Activated T-cell treated with anti-CD3 and anti-CD28 coated beads for 1 hour (primary cell): Measurements from ENCODE around the gene RGL4.

Source experiments
- DNase-seq: peaks from one replicate; pipeline ENCODE4 v3.0.0-alpha.2; 2020; ENCODE audit warnings: low read depth

Gene RGL4

DNA sequence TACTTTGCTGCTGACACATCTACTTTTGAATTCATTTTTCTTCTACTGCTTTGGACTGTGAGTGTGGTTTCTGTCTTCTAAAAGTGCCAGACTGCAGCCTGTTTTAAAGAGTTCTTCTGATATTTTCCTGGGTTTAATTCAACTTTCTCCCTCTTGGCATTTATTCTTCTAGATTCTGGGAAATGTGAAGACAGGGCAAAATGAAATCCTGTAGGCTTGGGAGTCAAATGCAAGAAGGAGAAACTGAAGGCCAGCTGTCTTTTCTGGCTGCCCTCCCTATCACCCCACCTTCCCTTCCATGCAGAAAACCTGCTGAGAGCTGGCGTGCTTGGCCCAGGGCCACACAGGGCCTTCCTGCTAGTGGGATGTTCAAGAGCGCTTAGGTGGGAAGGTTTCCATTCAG lies 52.5 kb downstream of the RGL4 start:
- DNase-seq = no peak

DNA sequence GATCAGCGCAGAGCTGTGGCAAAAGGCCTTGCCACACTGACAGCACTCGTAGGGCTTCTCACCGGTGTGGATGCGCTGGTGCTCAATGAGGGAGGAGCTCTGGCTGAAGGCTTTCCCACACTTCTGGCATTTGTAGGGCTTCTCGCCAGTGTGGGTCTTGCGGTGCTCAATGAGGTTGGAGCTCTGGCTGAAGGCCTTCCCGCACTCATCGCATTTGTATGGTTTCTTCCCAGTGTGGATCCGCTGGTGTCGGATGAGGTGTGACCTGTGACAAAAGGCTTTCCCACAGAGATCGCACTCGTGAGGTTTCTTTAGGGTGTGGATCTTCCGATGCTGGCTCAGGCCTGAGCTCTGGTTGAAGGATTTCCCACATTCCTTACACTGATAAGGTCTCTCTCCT lies 53.2 kb downstream of the RGL4 start:
- no peak for DNase-seq

DNA sequence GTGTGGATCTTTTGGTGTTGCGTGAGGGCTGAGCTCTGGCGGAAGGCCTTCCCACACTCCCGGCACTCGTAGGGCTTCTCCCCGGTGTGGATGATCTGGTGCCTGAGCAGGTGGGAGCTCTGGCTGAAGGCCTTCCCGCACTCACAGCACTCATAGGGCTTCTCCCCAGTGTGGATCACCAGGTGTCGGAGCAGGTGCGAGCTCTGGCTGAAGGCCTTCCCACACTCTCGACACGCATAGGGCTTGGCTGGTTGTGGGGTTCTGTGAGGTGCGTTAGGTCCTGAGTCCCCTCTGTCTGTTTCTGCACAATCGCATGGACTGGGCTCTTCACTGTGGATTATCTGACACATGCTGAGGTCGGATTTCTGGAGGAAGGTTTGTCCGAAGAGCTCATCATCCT lies 53.7 kb downstream of the RGL4 start:
- DNase-seq = no peak

- DNase-seq = no peak
Measured at GRCh38 chr22:23745791-23746190, 55.0 kb downstream of the RGL4 start.
